HG03558 (cell line): ENCODE measurements around the gene TGFB3.
"Not testable (repeated sequence)": the region's sequence is repeated elsewhere in the genome, so short reads cannot be mapped to it uniquely, and the experiment has no call there.

Experiments
- ATAC-seq: cut with Tn5 transposase; IDR thresholded peaks from one replicate; pipeline ENCODE4 v1.9.1; 2021; ENCODE audit warnings: moderate number of reproducible peaks; ENCODE audit not compliant: unreplicated experiment; ENCODE audit errors: extremely low read depth

Gene TGFB3

GRCh38 chr14:75967866-75968265 is 13.9 kb downstream of the TGFB3 start:
- ATAC-seq = no peak

- ATAC-seq = no peak
Observed at GRCh38 chr14:75961662-75962061, 20.1 kb downstream of the TGFB3 start.

GRCh38 chr14:75960231-75960630 is 21.6 kb downstream of the TGFB3 start:
- ATAC-seq = no peak

- no peak for ATAC-seq
Observed at GRCh38 chr14:75959031-75959430, 22.8 kb downstream of the TGFB3 start.

GRCh38 chr14:75952489-75952888 is 29.3 kb downstream of the TGFB3 start:
- no peak for ATAC-seq

- no peak for ATAC-seq
Observed at GRCh38 chr14:75946785-75947184, 35.0 kb downstream of the TGFB3 start.

- no peak for ATAC-seq
Observed at GRCh38 chr14:75944607-75945241, 37.1 kb downstream of the TGFB3 start.

- ATAC-seq = no peak
Observed at GRCh38 chr14:75941030-75941429, 40.8 kb downstream of the TGFB3 start.

GRCh38 chr14:75939200-75939599 is 42.6 kb downstream of the TGFB3 start:
- ATAC-seq = no peak

- ATAC-seq = no peak
Observed at GRCh38 chr14:75934998-75935628, 46.7 kb downstream of the TGFB3 start.

- ATAC-seq = no peak
Observed at GRCh38 chr14:75933712-75934296, 48.0 kb downstream of the TGFB3 start.

- ATAC-seq = no peak
Observed at GRCh38 chr14:75928690-75929181, 53.1 kb downstream of the TGFB3 start.

- ATAC-seq = no peak
Observed at GRCh38 chr14:75927564-75928087, 54.2 kb downstream of the TGFB3 start.

GRCh38 chr14:75926431-75927115 is 55.2 kb downstream of the TGFB3 start:
- no peak for ATAC-seq

GRCh38 chr14:75925141-75925840 is 56.5 kb downstream of the TGFB3 start:
- ATAC-seq = not testable (repeated sequence)

- not testable (repeated sequence) for ATAC-seq
Observed at GRCh38 chr14:75920421-75920820, 61.4 kb downstream of the TGFB3 start.

GRCh38 chr14:75917946-75918335 is 63.9 kb downstream of the TGFB3 start:
- ATAC-seq = no peak

- no peak for ATAC-seq
Observed at GRCh38 chr14:75917322-75917945, 64.4 kb downstream of the TGFB3 start.

- ATAC-seq = no peak
Observed at GRCh38 chr14:75915045-75915444, 66.8 kb downstream of the TGFB3 start.

- ATAC-seq = no peak
Observed at GRCh38 chr14:75913183-75913582, 68.6 kb downstream of the TGFB3 start.
